Panc1 (cell line): ENCODE data around the gene STX18. TPM values are rescaled to one million over a fixed set of nuclear protein-coding genes. Genes with fewer than 3 reads are reported as not detected.

Source experiments
- ATAC-seq: fragments of 200-7000 bp; cut with Tn5 transposase; 2 replicates; pipeline ENCODE4 v1.9.1; 2020; ENCODE audit warnings: mild to moderate bottlenecking, moderate library complexity
- BruUV-seq: library from RNA; stranded (reverse); fragments of 400-500 nt; replicated peaks from 2 replicates; lab custom pipeline; 2021; lab: Mats Ljungman, UMichigan
- CTCF ChIA-PET: fragments of 300-600 bp; sonication (Branson Sonifier 250); formaldehyde crosslinking; loops from one replicate; lab custom pipeline; 2022; ENCODE audit warnings: antibody characterized with exemption; lab: Charles Lee
- POLR2A ChIA-PET: fragments of 300-600 bp; sonication (Branson Sonifier 250); formaldehyde crosslinking; loops from one replicate; lab custom pipeline; 2022; ENCODE audit warnings: antibody characterized with exemption; lab: Charles Lee
- DNase-seq: peaks from one replicate; pipeline ENCODE4 v3.0.0-alpha.2; 2010; ENCODE audit warnings: low read depth, low spot score
- H3K27ac ChIP-seq: 2 replicates; pipeline ENCODE4 v1.5.1; 2011; ENCODE audit warnings: mild to moderate bottlenecking, low read length, inconsistent platforms
- H3K27me3 ChIP-seq: fragments of 200-500 bp; sonication (Bioruptor generic); 2 replicates; pipeline ENCODE4 v1.6.0; 2014; ENCODE audit warnings: low read length, inconsistent platforms; ENCODE audit not compliant: control insufficient read depth, insufficient read depth
- H3K36me3 ChIP-seq: fragments of 200-500 bp; sonication (Bioruptor generic); 2 replicates; pipeline ENCODE4 v1.5.1; 2014; ENCODE audit warnings: inconsistent platforms, mild to moderate bottlenecking, low read length, moderate library complexity; ENCODE audit not compliant: control insufficient read depth, insufficient read depth
- H3K4me1 ChIP-seq: 2 replicates; pipeline ENCODE4 v1.5.1; 2011; ENCODE audit warnings: inconsistent platforms, mild to moderate bottlenecking, low read length, moderate library complexity; ENCODE audit not compliant: control insufficient read depth, insufficient read depth
- H3K4me3 ChIP-seq, 2 experiments: 2 replicates each; pipeline ENCODE4 v1.5.1; 2011 to 2012; ENCODE audit warnings: low read depth in 2 of 2, low read length in 2 of 2, mild to moderate bottlenecking in 2 of 2, inconsistent platforms in 1 of 2, moderate library complexity in 1 of 2
- H3K9me3 ChIP-seq: fragments of 200-500 bp; sonication (Bioruptor generic); 2 replicates; pipeline ENCODE4 v1.5.1; 2014; ENCODE audit warnings: low read depth, mild to moderate bottlenecking, inconsistent platforms, low read length, moderate library complexity; ENCODE audit not compliant: control insufficient read depth, insufficient read depth
- CTCF ChIP-seq: fragments of 450-650 bp; IDR thresholded peaks from 2 replicates; pipeline ENCODE4 v1.5.1; 2017; ENCODE audit warnings: mild to moderate bottlenecking
- POLR2AphosphoS5 ChIP-seq: IDR thresholded peaks from 2 replicates; pipeline ENCODE4 v1.6.1; 2012; ENCODE audit warnings: mild to moderate bottlenecking, low read depth, low read length, moderate library complexity
- REST ChIP-seq, 2 experiments: IDR thresholded peaks; 2 replicates each; pipeline ENCODE4 v1.6.1; 2011 to 2012; ENCODE audit warnings: low read depth in 2 of 2, control low read depth in 1 of 2, low read length in 1 of 2, mild to moderate bottlenecking in 1 of 2, moderate library complexity in 1 of 2; ENCODE audit not compliant: insufficient read depth in 1 of 2
- SIN3A ChIP-seq: IDR thresholded peaks from 2 replicates; pipeline ENCODE4 v1.6.1; 2012; ENCODE audit warnings: low read depth, mild to moderate bottlenecking, low read length, moderate library complexity, borderline replicate concordance; ENCODE audit not compliant: insufficient read depth
- TCF7L2 ChIP-seq: IDR thresholded peaks from 2 replicates; pipeline ENCODE4 v1.6.1; 2011; ENCODE audit warnings: mild to moderate bottlenecking, low read depth, low read length, inconsistent platforms
- in situ Hi-C: cut with HindIII; loops from 2 replicates; pipeline ENCODE4 v1.10.0; 2016; ENCODE audit warnings: low sequenced_read_pairs, low pct_unique_long_range_greater_than_20kb
- intact Hi-C: fragments of 100-400 bp; cut with micrococcal nuclease; formaldehyde crosslinking; loops from one replicate; pipeline ENCODE4 v1.10.0; 2022; ENCODE audit not compliant: unreplicated experiment
- total RNA-seq: library from RNA; stranded (reverse); gene quantifications from one replicate; pipeline ENCODE4 v1.2.1, GENCODE V29; 2021; ENCODE audit not compliant: unreplicated experiment

The STX18 gene
- total RNA-seq, 1 experiment from 2014 or later = 15.0 TPM

GRCh38 chr4:4436244-4436823, 105.5 kb downstream of the STX18 start:
- TF ChIP-seq POLR2AphosphoS5 (no peak), REST (IDR thresholded peaks at IDR 0.05; ENCODE audit: insufficient read depth in 1 of 2, low read depth in 2 of 2, low read length in 1 of 2) (no peak), SIN3A (no peak), TCF7L2 (no peak)
- POLR2A ChIA-PET = interaction anchor here (0.5 kb wide), 1 partner anchor 31 kb away, joined by 3 read pairs; no protein-coding TSS in a partner anchor

GRCh38 chr4:4433941-4434340, 107.9 kb downstream of the STX18 start:
- BruUV-seq = no TSS peak
- POLR2A ChIA-PET = no interaction called here

More at GRCh38 chr4:4436244-4436823, 105.5 kb downstream of the STX18 start:
- Histone ChIP-seq H3K27me3 (no peaks in the 10 kb centered on the region), H3K36me3 (no peaks in the 10 kb centered on the region), H3K27ac (no peak overlapping the region), H3K4me3 (no peak overlapping the region), H3K9me3 (no peaks in the 10 kb centered on the region), H3K4me1 (no peaks in the 10 kb centered on the region)
- intact Hi-C loops (no loop called here), in situ Hi-C loops (no loop called here)
- BruUV-seq = no TSS peak
- DNase-seq (no peak), ATAC-seq (no peak)
- CTCF ChIA-PET = no interaction called here

More at GRCh38 chr4:4433941-4434340, 107.9 kb downstream of the STX18 start:
- DNase-seq (no peak), ATAC-seq (no peak)
- in situ Hi-C loops = no loop called here
- Histone ChIP-seq H3K27ac (no peak overlapping the region), H3K4me1 (no peaks in the 10 kb centered on the region), H3K36me3 (no peaks in the 10 kb centered on the region), H3K27me3 (no peaks in the 10 kb centered on the region), H3K4me3 (no peak overlapping the region), H3K9me3 (no peaks in the 10 kb centered on the region)
- no peak for TF ChIP-seq POLR2AphosphoS5
- TF ChIP-seq CTCF = no peak
- no peak for TF ChIP-seq TCF7L2
- TF ChIP-seq SIN3A = no peak
- no peak for TF ChIP-seq REST (IDR thresholded peaks at IDR 0.05; ENCODE audit: insufficient read depth in 1 of 2, low read depth in 2 of 2, low read length in 1 of 2)
- intact Hi-C loops = no loop called here
- CTCF ChIA-PET = interaction anchor here (0.7 kb wide), 1 partner anchor 182 kb away, joined by 5 read pairs; no protein-coding TSS in a partner anchor
